MM.1S (cell line): ENCODE measurements around the gene HS3ST4.

ENCODE experiments used
- EZH2phosphoT487 ChIP-seq: fragments of 300-600 bp; sonication (generic); IDR thresholded peaks from 2 replicates; pipeline ENCODE4 v1.6.1; 2018; ENCODE audit warnings: antibody characterized with exemption, low read length
- TF ChIP-seq, protein P1 (sequence below): fragments of 300-600 bp; sonication (generic); IDR thresholded peaks from 2 replicates; pipeline ENCODE4 v1.5.1; 2016; ENCODE audit warnings: antibody characterized with exemption, low read length, mixed read lengths

DNA sequence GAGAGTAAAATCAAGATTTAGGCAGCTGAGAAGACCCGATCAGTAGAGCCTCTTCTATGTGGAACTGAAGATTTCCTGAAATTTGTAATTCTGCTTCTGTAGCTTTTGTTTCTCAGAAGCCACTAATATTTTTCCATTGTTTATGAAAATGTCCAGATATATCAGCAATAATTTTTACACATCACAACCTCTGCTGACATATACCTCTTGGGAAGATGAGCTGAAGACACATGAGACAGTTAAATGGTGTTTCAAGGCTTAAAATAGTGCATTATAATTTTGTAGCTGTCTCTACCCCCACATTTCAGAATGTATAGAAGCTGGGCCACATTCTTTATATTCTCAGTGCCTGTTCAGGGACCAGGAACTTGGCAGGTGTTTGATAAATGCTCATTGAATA lies 320.6 kb downstream of the HS3ST4 start:
- TF ChIP-seq EZH2phosphoT487: no peak
- TF ChIP-seq, protein P1, sequence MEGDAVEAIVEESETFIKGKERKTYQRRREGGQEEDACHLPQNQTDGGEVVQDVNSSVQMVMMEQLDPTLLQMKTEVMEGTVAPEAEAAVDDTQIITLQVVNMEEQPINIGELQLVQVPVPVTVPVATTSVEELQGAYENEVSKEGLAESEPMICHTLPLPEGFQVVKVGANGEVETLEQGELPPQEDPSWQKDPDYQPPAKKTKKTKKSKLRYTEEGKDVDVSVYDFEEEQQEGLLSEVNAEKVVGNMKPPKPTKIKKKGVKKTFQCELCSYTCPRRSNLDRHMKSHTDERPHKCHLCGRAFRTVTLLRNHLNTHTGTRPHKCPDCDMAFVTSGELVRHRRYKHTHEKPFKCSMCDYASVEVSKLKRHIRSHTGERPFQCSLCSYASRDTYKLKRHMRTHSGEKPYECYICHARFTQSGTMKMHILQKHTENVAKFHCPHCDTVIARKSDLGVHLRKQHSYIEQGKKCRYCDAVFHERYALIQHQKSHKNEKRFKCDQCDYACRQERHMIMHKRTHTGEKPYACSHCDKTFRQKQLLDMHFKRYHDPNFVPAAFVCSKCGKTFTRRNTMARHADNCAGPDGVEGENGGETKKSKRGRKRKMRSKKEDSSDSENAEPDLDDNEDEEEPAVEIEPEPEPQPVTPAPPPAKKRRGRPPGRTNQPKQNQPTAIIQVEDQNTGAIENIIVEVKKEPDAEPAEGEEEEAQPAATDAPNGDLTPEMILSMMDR: no peak
